Measurements from ENCODE around the gene CNTN4.

The CNTN4 gene

DNA sequence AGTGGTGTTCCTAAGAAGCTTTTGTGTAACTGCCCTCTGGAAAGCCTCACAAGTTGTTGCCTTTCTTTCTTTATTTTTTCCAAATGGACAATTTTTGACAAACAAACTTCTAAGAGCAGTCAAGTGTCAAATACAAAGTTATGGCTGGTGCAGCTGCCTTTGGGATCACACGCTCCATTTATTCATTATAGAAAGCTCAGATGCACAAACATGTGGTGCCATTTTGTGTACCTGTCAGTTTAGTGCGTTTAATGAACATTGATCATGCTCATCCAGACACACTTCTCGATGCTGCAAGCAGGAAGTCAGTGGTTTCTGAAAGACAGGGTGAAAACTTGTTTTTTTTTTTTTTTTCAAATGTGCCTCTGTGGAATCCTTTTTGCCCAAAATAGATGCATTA is 324.5 kb downstream of the CNTN4 start:
- no peak for DNase-seq

DNA sequence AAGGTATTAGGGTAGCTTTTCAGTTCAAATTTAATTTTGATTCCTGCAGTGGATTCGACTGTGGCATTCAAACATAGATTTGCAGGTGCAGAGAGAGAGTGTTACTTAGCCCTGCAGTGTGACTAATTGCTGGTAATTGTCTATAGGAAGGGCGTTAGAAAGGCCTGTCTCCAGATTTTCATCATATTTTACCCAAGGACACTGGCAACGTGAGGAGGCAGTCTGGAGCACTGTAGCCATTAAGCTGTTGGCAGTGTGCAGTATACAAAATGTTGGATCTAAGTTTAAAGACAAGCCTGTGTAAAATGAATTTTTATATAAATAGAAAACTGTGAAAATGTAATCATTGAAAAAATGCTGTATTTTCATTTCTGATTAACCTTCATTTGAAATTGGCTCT is 342.9 kb downstream of the CNTN4 start:
- no peak for DNase-seq

DNA sequence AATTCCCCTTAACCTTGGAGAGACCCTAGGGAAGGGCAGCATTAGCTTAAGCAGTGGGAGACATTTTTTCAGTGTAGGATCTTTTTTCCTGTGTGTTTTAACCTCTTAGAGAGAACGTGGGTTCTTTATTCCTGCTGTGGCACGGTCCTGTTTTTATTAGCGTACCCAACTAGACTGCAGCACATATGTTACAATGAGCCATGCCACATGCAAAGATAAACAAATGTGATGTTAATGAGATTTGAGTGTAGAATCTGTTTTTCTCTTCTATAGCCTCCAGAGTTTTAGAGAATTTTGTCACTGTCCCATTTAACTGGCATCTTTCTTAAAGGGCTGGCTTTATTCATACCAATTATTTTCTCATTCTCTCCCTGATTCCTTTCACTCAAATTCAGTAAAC is 347.5 kb downstream of the CNTN4 start:
- DNase-seq, result no peak

- DNase-seq, result no peak
These were observed 353.6 kb downstream of the CNTN4 start for GRCh38 chr3:2452249-2452648.

GRCh38 chr3:2454865-2455264 is 356.2 kb downstream of the CNTN4 start:
- DNase-seq, result no peak

GRCh38 chr3:2456788-2457187 is 358.1 kb downstream of the CNTN4 start:
- no peak for DNase-seq

DNA sequence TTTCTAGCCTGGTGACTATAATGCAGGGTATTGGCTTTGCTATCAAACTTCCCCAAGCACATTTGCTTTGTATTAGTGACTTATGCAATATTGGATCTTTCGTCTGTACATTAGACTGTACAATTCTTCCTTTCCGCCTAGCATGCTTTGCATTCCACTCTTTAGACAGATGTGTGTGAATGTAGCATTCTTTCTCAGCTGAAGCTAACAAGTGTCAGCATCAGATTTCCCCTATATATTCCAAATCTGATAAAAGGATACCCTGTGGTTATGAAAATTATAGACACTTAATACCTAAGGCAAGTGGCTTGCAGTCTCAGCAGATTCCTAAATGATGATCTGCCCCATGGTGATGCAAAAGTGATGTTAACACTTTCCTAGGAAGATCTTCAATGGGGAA is 360.1 kb downstream of the CNTN4 start:
- DNase-seq, result no peak

DNA sequence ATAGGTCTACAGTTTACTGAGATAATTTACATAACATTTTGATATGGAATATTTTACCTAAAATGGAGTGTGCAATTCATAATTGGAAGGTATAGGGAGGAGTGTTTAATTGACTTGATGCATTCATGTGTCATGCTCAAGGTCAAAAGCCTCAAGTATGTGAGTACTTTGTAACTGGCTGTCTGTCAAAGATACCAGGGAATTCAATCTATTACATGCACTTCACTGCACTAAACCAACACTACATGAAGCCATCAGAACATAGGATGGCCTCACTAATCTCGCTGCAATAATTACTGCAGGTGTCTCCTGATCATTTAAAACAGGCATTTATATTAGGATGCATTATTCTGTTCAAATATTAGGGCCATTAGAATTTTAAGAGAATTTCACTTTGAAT is 367.2 kb downstream of the CNTN4 start:
- DNase-seq, result no peak

DNA sequence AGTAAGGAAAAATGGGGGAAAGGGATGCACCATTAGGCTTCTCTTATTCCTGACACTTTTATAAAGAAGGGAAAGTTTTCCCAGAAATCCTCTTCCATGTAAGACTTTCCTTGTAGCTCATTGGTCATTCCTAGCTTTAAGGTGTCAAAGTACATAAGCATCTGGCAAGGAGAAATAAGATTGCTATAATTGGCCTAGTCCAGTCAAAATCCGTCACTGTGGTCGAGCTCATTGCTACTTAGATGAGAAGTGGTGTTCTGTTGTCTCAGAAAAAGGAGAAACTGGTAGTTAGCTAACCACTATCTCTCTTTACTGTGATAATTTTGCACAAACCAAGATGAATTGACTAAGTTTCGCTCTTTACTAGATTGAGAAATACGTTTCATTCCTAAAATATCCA is 370.1 kb downstream of the CNTN4 start:
- DNase-seq, result no peak

DNA sequence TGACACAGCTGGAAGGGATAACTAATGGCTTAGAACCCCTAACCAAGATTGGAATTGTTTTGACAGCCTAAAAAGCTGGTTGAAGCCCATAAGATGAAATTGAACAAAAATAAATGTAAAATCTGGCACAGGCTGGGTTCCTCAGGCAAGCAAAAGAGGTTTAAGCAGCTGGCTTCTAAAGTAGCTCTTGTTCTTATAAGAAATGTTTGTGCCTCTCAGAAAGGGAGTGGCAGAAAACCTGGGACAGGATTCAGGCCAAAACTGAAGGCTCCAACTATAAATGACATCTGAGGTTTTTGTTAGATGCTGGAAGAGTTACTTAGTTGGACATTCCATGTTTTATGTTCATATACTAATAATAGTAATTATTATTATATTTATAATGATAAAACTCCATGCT is 378.3 kb downstream of the CNTN4 start:
- DNase-seq, result no peak

DNA sequence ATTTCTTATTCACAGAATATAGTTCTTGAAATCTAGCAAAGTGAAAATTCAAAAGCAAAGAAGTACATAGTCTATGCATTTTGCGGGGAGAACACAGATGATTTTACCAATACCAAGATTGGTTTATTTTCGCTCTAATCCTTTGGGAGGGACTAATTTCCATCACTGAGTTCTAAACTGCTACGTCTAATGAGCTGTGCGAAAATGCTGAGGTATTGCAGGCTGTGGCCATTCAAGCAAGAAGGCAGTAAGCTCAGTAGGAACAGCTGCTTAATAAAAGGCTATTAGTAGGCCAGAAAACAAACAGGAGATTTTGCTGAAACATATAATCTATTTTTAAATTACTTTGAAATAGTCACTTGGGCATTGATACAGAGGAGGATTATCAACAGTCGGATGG is 379.0 kb downstream of the CNTN4 start:
- no peak for DNase-seq

- DNase-seq, result no peak
These were observed 385.7 kb downstream of the CNTN4 start for GRCh38 chr3:2484162-2485026.

DNA sequence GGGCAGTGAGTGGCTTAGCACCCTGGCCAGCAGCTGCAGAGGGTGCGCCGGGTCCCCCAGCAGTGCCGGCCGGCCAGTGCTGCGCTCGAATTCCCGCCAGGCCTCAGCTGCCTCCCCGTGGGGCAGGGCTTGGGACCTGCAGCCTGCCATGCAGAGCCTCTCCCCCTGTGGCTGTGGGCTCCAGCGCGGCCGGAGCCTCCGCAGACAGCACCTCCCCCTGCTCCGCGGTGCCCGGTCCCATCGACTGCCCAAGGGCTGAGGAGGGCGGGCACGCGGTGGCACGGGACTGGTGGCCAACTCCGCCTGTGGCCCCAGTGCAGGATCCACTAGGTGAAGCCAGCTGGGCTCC is 386.3 kb downstream of the CNTN4 start:
- DNase-seq, result no peak

GRCh38 chr3:2495746-2496145 is 397.1 kb downstream of the CNTN4 start:
- DNase-seq, result no peak

- DNase-seq, result no peak
These were observed 406.2 kb downstream of the CNTN4 start for GRCh38 chr3:2504912-2505311.

- DNase-seq, result no peak
These were observed 408.1 kb downstream of the CNTN4 start for GRCh38 chr3:2506776-2507175.

- DNase-seq, result no peak
These were observed 412.0 kb downstream of the CNTN4 start for GRCh38 chr3:2510591-2511145.

- no peak for DNase-seq
These were observed 412.7 kb downstream of the CNTN4 start for GRCh38 chr3:2511356-2511755.

- DNase-seq, result no peak
These were observed 414.2 kb downstream of the CNTN4 start for GRCh38 chr3:2512881-2513280.

GRCh38 chr3:2513986-2514385 is 415.3 kb downstream of the CNTN4 start:
- no peak for DNase-seq

GRCh38 chr3:2516762-2517441 is 418.2 kb downstream of the CNTN4 start:
- no peak for DNase-seq

DNA sequence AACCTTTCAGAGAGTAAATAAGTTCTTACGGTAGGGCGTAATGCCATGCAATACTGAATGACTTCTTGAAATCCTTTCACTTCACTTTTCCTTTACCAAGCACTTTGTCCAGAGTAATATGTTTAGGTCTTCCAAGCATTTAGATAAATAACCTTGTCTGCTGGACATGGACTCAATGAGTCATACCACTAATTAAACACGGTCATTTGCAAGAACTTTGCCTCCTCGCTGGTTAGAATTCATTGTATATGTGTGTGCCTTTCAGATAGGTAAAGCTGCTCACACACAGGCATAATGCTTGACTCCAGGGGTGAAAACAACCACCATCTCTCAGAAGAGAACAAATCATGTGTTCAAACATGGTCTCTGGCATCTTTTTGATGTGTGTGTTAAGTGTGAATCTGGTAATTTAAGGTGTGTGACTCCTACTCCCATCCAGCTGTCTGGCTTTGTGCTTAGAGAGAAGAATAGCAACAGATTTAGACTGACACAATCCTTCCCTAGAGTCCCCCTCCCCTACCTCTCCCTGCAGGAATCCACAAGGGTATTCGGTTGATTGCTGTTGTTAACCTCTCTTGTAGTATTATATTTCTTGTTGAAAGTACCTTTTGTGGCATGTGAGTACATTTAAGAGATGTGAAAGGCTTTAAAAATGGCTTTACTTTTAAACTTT is 419.0 kb downstream of the CNTN4 start:
- DNase-seq, result no peak

GRCh38 chr3:2523281-2523836 is 424.7 kb downstream of the CNTN4 start:
- DNase-seq, result no peak
